ENCODE data around the gene CMTM8.

DNA sequence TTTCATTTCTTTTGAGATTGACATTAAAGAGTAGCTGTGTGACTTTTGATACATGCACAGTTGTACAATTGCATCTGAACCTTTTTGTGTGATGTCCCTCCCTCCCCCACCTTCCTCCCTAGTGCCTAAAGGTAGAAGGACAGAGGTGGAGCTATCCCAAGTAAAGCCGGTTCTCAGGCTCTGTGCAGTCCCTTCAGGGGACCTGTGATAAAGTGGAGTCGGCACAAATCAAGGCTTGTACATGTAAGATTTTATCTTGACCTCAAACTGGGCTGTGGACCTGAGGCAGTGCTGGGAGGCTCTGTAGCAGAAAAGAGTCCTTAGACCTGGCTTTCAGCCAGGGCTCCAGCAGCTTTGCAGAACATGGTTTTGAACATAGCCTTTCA, 97.6 kb downstream of the CMTM8 start:
- TF ChIP-seq POLR2A (IDR thresholded peaks at IDR 0.05; ENCODE audit: low read depth, low read length) (no peak), TAF1 (IDR thresholded peaks at IDR 0.05; ENCODE audit: low read depth, low read length) (no peak), POLR2AphosphoS5 (IDR thresholded peaks at IDR 0.05; ENCODE audit: low read depth, low read length) (no peak)

Measured in GM12891 (cell line).